ENCODE measurements around the gene L3MBTL4. TPM values are rescaled to one million over a fixed set of nuclear protein-coding genes. Genes with fewer than 3 reads are reported as not detected.

The L3MBTL4 gene
- total RNA-seq, 1 experiment from 2014 or later, result not detected

GRCh38 chr18:6106091-6106685 lies 308.5 kb downstream of the L3MBTL4 start:
- RAD21 ChIA-PET (ENCODE audit: low non-redundant PET in 1 of 2, low total read pairs in 2 of 2, uncharacterized antibody in 2 of 2, unreplicated experiment in 2 of 2), result no interaction called here
- no peaks in the 10 kb centered on the region for H3K4me1 ChIP-seq (ENCODE audit: control insufficient read depth in 1 of 2, insufficient read depth in 2 of 2, low read length in 2 of 2)
- H3K36me3 ChIP-seq (ENCODE audit: control insufficient read depth in 1 of 2, insufficient read depth in 2 of 2, low read length in 2 of 2), result no peaks in the 10 kb centered on the region
- BruUV-seq (replicated peaks), result no TSS peak
- H3K4me2 ChIP-seq (ENCODE audit: low read length), result no peak overlapping the region
- POLR2A ChIA-PET, result no interaction called here
- no peak overlapping the region for H3K4me3 ChIP-seq (replicated peaks in 1 of 2; ENCODE audit: low read depth in 1 of 2, low read length in 2 of 2)
- no peak for TF ChIP-seq REST (IDR thresholded peaks at IDR 0.05; ENCODE audit: low read depth)
- TF ChIP-seq TCF7L2 (IDR thresholded peaks at IDR 0.05; ENCODE audit: borderline replicate concordance, extremely low read depth, insufficient read depth, insufficient read length), result no peak
- TF ChIP-seq SP1 (IDR thresholded peaks at IDR 0.05; ENCODE audit: low read depth), result no peak
- no peak for TF ChIP-seq EZH2 (IDR thresholded peaks at IDR 0.05)
- TF ChIP-seq CBX3 (IDR thresholded peaks at IDR 0.05; ENCODE audit: low read depth), result no peak
- TF ChIP-seq JUND (IDR thresholded peaks at IDR 0.05), result no peak
- no peak for TF ChIP-seq RAD21 (IDR thresholded peaks at IDR 0.05; ENCODE audit: low read depth)
- no peak for TF ChIP-seq CEBPB (IDR thresholded peaks at IDR 0.05; ENCODE audit: low read depth)
- no peak for TF ChIP-seq YY1 (IDR thresholded peaks at IDR 0.05; ENCODE audit: extremely low read depth, insufficient replicate concordance, low read depth, low read length)
- TF ChIP-seq POLR2AphosphoS5 (IDR thresholded peaks at IDR 0.05; ENCODE audit: low read depth, low read length), result no peak
- no peak for TF ChIP-seq ATF3 (IDR thresholded peaks at IDR 0.05)
- TF ChIP-seq SRF (IDR thresholded peaks at IDR 0.05; ENCODE audit: low read depth), result no peak
- TF ChIP-seq ZNF274 (IDR thresholded peaks at IDR 0.05; ENCODE audit: low read depth, low read length), result no peak
- no peak for TF ChIP-seq EZH2phosphoT487 (IDR thresholded peaks at IDR 0.05; ENCODE audit: borderline replicate concordance)
- no peak for TF ChIP-seq ELF1 (IDR thresholded peaks at IDR 0.05; ENCODE audit: borderline replicate concordance, low read depth)
- no peak for TF ChIP-seq SIN3A (IDR thresholded peaks at IDR 0.05; ENCODE audit: low read depth)
- no peak for TF ChIP-seq ZFX (IDR thresholded peaks at IDR 0.05)
- TF ChIP-seq ZBTB33 (IDR thresholded peaks at IDR 0.05; ENCODE audit: extremely low read depth, insufficient replicate concordance, low read length), result no peak
- TF ChIP-seq CTCF (IDR thresholded peaks at IDR 0.05 in 2 of 3, conservative IDR thresholded peaks at IDR 0.05 in 1 of 3; ENCODE audit: borderline replicate concordance in 1 of 3, insufficient read depth in 1 of 3, low read depth in 2 of 3, low read length in 2 of 3), result no peak
- no peak for TF ChIP-seq MAX (IDR thresholded peaks at IDR 0.05)
- no peak for DNase-seq (ENCODE audit: low read depth, low spot score)
- CTCF ChIA-PET, result no interaction called here
- no peak overlapping the region for H2AFZ ChIP-seq (ENCODE audit: low read depth, low read length, poor library complexity, severe bottlenecking)
- H3K9ac ChIP-seq (ENCODE audit: low read length), result no peak overlapping the region
- H3K27me3 ChIP-seq (ENCODE audit: insufficient read depth, low read length), result no peaks in the 10 kb centered on the region
- no peaks in the 10 kb centered on the region for H3K9me2 ChIP-seq (ENCODE audit: insufficient read depth)
- H3K27ac ChIP-seq (ENCODE audit: low read depth, low read length), result no peak overlapping the region
- intact Hi-C loops (cut with micrococcal nuclease), result no loop called here
- H4K20me1 ChIP-seq (ENCODE audit: insufficient read depth), result no peaks in the 10 kb centered on the region
- ATAC-seq, result no peak
- H3K79me2 ChIP-seq (ENCODE audit: insufficient read depth, low read length), result no peaks in the 10 kb centered on the region
- peaks cover 4 to 37% of the 10 kb centered on the region in 2 experiments; a peak in 2 of 4 replicates for H3K9me3 ChIP-seq (ENCODE audit: control insufficient read depth in 1 of 2, insufficient read depth in 1 of 2, low read depth in 1 of 2, low read length in 2 of 2)
